GM23338 (cell line): Measurements from ENCODE around the gene CHST15. TPM values are rescaled to one million over a fixed set of nuclear protein-coding genes. Genes with fewer than 3 reads are reported as not detected.

Source experiments
- ATAC-seq: fragments of 200-7000 bp; cut with Tn5 transposase; 3 replicates; pipeline ENCODE4 v1.9.1; 2020
- DNase-seq: peaks from one replicate; pipeline ENCODE4 v3.0.0-alpha.2; 2015; ENCODE audit warnings: low spot score
- H2AFZ ChIP-seq: fragments of 200-600 bp; sonication (generic); 2 replicates; pipeline ENCODE4 v1.8.0; 2016; ENCODE audit warnings: antibody characterized with exemption, mild to moderate bottlenecking, moderate library complexity
- H3F3A ChIP-seq: fragments of 200-600 bp; sonication (generic); replicated peaks from 2 replicates; pipeline ENCODE4 v1.8.0; 2017; ENCODE audit warnings: antibody characterized with exemption, mixed run types, low read depth
- H3K27ac ChIP-seq: fragments of 200-600 bp; sonication (generic); 2 replicates; pipeline ENCODE4 v1.6.1; 2016; ENCODE audit warnings: low read depth
- H3K27me3 ChIP-seq: fragments of 200-600 bp; sonication (generic); 2 replicates; pipeline ENCODE4 v1.8.0; 2016; ENCODE audit warnings: mild to moderate bottlenecking, mixed run types, moderate library complexity; ENCODE audit not compliant: insufficient read depth
- H3K36me3 ChIP-seq: fragments of 200-600 bp; sonication (generic); 2 replicates; pipeline ENCODE4 v1.8.0; 2016; ENCODE audit warnings: mild to moderate bottlenecking; ENCODE audit not compliant: insufficient read depth
- H3K4me1 ChIP-seq: fragments of 200-600 bp; sonication (generic); 2 replicates; pipeline ENCODE4 v1.8.0; 2016; ENCODE audit warnings: mild to moderate bottlenecking, moderate library complexity; ENCODE audit not compliant: insufficient read depth
- H3K4me2 ChIP-seq: fragments of 200-600 bp; sonication (generic); 2 replicates; pipeline ENCODE4 v1.7.1; 2017; ENCODE audit warnings: mixed run types
- H3K4me3 ChIP-seq: fragments of 200-600 bp; sonication (generic); 2 replicates; pipeline ENCODE4 v1.6.1; 2016; ENCODE audit warnings: mixed run types
- H3K79me2 ChIP-seq: fragments of 200-600 bp; sonication (generic); replicated peaks from 2 replicates; pipeline ENCODE4 v1.8.0; 2017; ENCODE audit warnings: mild to moderate bottlenecking; ENCODE audit not compliant: insufficient read depth
- H3K9me2 ChIP-seq: fragments of 200-600 bp; sonication (generic); 2 replicates; pipeline ENCODE4 v1.8.0; 2017; ENCODE audit not compliant: insufficient read depth
- H4K20me1 ChIP-seq: fragments of 200-600 bp; sonication (generic); replicated peaks from 2 replicates; pipeline ENCODE4 v1.8.0; 2017; ENCODE audit warnings: mild to moderate bottlenecking; ENCODE audit not compliant: insufficient read depth
- H3K27ac Mint-ChIP-seq: 2 replicates; pipeline ENCODE4 v1.8.0; 2020; ENCODE audit warnings: inconsistent platforms, mild to moderate bottlenecking, moderate library complexity, mixed read lengths
- H3K27me3 Mint-ChIP-seq: 3 replicates; pipeline ENCODE4 v1.8.0; 2022; ENCODE audit warnings: low read depth, mild to moderate bottlenecking, moderate library complexity, mixed read lengths, inconsistent platforms; ENCODE audit not compliant: insufficient read depth, poor library complexity
- H3K36me3 Mint-ChIP-seq: 3 replicates; pipeline ENCODE4 v1.8.0; 2021; ENCODE audit warnings: low read depth, mild to moderate bottlenecking, inconsistent platforms, moderate library complexity, mixed read lengths
- H3K4me1 Mint-ChIP-seq: 3 replicates; pipeline ENCODE4 v1.8.0; 2020; ENCODE audit warnings: mild to moderate bottlenecking, inconsistent platforms, mixed read lengths
- H3K4me3 Mint-ChIP-seq: 3 replicates; pipeline ENCODE4 v1.8.0; 2021; ENCODE audit warnings: moderate library complexity, mild to moderate bottlenecking, inconsistent platforms, mixed read lengths
- H3K9me3 Mint-ChIP-seq: 3 replicates; pipeline ENCODE4 v1.8.0; 2020; ENCODE audit warnings: moderate library complexity, mild to moderate bottlenecking, inconsistent platforms, mixed read lengths
- CREB1 ChIP-seq: fragments of 250-450 bp; sonication (Bioruptor Pico); IDR thresholded peaks from 2 replicates; pipeline ENCODE4 v1.5.0; 2020; ENCODE audit warnings: low read depth, mild to moderate bottlenecking, moderate library complexity
- CTCF ChIP-seq, 2 experiments: fragments of 200-600 bp in 1 of 2; sonication (generic) in 1 of 2; conservative IDR thresholded peaks; 2 replicates each; pipeline versions ENCODE4 v1.5.1 to v1.6.1; 2016 to 2017; ENCODE audit warnings: antibody characterized with exemption in 2 of 2, low read depth in 2 of 2, mild to moderate bottlenecking in 2 of 2, moderate library complexity in 1 of 2
- ETS1 ChIP-seq: IDR thresholded peaks from 2 replicates; pipeline ENCODE4 v1.6.1; 2016; ENCODE audit warnings: antibody characterized with exemption
- EZH2 ChIP-seq: fragments of 200-600 bp; sonication (generic); IDR thresholded peaks from one replicate; pipeline ENCODE4 v1.8.0; 2017; ENCODE audit warnings: antibody characterized with exemption, mild to moderate bottlenecking, low read depth; ENCODE audit not compliant: unreplicated experiment
- EZH2phosphoT487 ChIP-seq: fragments of 200-600 bp; sonication (generic); IDR thresholded peaks from one replicate; pipeline ENCODE4 v1.8.1; 2018; ENCODE audit warnings: antibody characterized with exemption; ENCODE audit not compliant: unreplicated experiment
- JUNB ChIP-seq: IDR thresholded peaks from one replicate; pipeline ENCODE4 v1.6.1; 2016; ENCODE audit warnings: antibody characterized with exemption; ENCODE audit not compliant: unreplicated experiment
- NANOG ChIP-seq: IDR thresholded peaks from 2 replicates; pipeline ENCODE4 v1.6.1; 2016; ENCODE audit warnings: antibody characterized with exemption, borderline replicate concordance
- POLR2AphosphoS5 ChIP-seq: IDR thresholded peaks from 2 replicates; pipeline ENCODE4 v1.6.1; 2016; ENCODE audit warnings: antibody characterized with exemption, low read depth
- REST ChIP-seq: IDR thresholded peaks from one replicate; pipeline ENCODE4 v1.6.1; 2018; ENCODE audit warnings: antibody characterized with exemption; ENCODE audit not compliant: unreplicated experiment
- STAT1 ChIP-seq: IDR thresholded peaks from one replicate; pipeline ENCODE4 v1.6.1; 2016; ENCODE audit warnings: antibody characterized with exemption; ENCODE audit not compliant: unreplicated experiment
- ZNF114 ChIP-seq: fragments of 250-450 bp; sonication (Bioruptor Pico); IDR thresholded peaks from 2 replicates; pipeline ENCODE4 v1.5.0; 2020; ENCODE audit warnings: mild to moderate bottlenecking, moderate library complexity
- ZNF331 ChIP-seq: fragments of 250-450 bp; sonication (Bioruptor Pico); IDR thresholded peaks from 2 replicates; pipeline ENCODE4 v1.5.0; 2020; ENCODE audit warnings: low read depth, mild to moderate bottlenecking, moderate library complexity
- ZNF462 ChIP-seq: fragments of 250-450 bp; sonication (Bioruptor Pico); IDR thresholded peaks from 2 replicates; pipeline ENCODE4 v1.5.0; 2020; ENCODE audit warnings: mild to moderate bottlenecking, moderate library complexity
- polyA plus RNA-seq: library from polyadenylated mRNA; unstranded; fragments of >200 nt; fragmentation: Nextera tagmentation; extraction: Ambion mirVana; gene quantifications from 2 replicates; pipeline ENCODE4 v1.2.1, GENCODE V29; 2016
- total RNA-seq: library from RNA; depleted of rRNA; stranded (reverse); fragments of >200 nt; shearing (Covaris generic); gene quantifications from 2 replicates; pipeline ENCODE4 v1.2.3, GENCODE V29; 2014

CHST15 gene
- total and polyA plus RNA-seq, 2 experiments from 2014 or later, result 2.6 to 11.2 TPM

GRCh38 chr10:124073978-124074377 is 19.4 kb downstream of the CHST15 start:
- Histone ChIP-seq H3K4me1 (peaks cover 17% of the 10 kb centered on the region), H3K4me3 (no peak overlapping the region), H3K27ac (no peak overlapping the region), H3F3A (no peaks in the 10 kb centered on the region), H3K79me2 (peaks cover 9% of the 10 kb centered on the region; the same call in 1 of the 2 replicates), H3K4me2 (no peak overlapping the region), H3K27me3 (no peaks in the 10 kb centered on the region), H3K9me2 (no peaks in the 10 kb centered on the region), H4K20me1 (no peaks in the 10 kb centered on the region), H2AFZ (no peak overlapping the region), H3K36me3 (no peaks in the 10 kb centered on the region)
- peaks cover 12% of the 10 kb centered on the region for H3K27me3 Mint-ChIP-seq
- H3K27ac Mint-ChIP-seq, result no peak overlapping the region
- DNase-seq (no peak), ATAC-seq (no peak)
- no peak overlapping the region for H3K4me3 Mint-ChIP-seq
- H3K36me3 Mint-ChIP-seq, result no peaks in the 10 kb centered on the region
- no peaks in the 10 kb centered on the region for H3K9me3 Mint-ChIP-seq
- TF ChIP-seq REST (no peak), STAT1 (no peak), ETS1 (no peak), CREB1 (CRISPR knock-in tag) (no peak), ZNF331 (CRISPR knock-in tag) (no peak), NANOG (no peak), ZNF114 (CRISPR knock-in tag) (no peak), EZH2phosphoT487 (no peak), JUNB (no peak), ZNF462 (CRISPR knock-in tag) (no peak), EZH2 (no peak), POLR2AphosphoS5 (no peak), CTCF (conservative IDR thresholded peaks at IDR 0.05; ENCODE audit: low read depth in 2 of 2) (no peak)
- peaks cover 57% of the 10 kb centered on the region for H3K4me1 Mint-ChIP-seq
